GM19324 (cell line): ENCODE data around the gene NDNF.

ENCODE experiments used
- ATAC-seq: cut with Tn5 transposase; IDR thresholded peaks from one replicate; pipeline ENCODE4 v1.9.1; 2021; ENCODE audit warnings: mild to moderate bottlenecking, moderate library complexity; ENCODE audit not compliant: unreplicated experiment, low FRiP score

Gene NDNF, protein sequence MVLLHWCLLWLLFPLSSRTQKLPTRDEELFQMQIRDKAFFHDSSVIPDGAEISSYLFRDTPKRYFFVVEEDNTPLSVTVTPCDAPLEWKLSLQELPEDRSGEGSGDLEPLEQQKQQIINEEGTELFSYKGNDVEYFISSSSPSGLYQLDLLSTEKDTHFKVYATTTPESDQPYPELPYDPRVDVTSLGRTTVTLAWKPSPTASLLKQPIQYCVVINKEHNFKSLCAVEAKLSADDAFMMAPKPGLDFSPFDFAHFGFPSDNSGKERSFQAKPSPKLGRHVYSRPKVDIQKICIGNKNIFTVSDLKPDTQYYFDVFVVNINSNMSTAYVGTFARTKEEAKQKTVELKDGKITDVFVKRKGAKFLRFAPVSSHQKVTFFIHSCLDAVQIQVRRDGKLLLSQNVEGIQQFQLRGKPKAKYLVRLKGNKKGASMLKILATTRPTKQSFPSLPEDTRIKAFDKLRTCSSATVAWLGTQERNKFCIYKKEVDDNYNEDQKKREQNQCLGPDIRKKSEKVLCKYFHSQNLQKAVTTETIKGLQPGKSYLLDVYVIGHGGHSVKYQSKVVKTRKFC

DNA sequence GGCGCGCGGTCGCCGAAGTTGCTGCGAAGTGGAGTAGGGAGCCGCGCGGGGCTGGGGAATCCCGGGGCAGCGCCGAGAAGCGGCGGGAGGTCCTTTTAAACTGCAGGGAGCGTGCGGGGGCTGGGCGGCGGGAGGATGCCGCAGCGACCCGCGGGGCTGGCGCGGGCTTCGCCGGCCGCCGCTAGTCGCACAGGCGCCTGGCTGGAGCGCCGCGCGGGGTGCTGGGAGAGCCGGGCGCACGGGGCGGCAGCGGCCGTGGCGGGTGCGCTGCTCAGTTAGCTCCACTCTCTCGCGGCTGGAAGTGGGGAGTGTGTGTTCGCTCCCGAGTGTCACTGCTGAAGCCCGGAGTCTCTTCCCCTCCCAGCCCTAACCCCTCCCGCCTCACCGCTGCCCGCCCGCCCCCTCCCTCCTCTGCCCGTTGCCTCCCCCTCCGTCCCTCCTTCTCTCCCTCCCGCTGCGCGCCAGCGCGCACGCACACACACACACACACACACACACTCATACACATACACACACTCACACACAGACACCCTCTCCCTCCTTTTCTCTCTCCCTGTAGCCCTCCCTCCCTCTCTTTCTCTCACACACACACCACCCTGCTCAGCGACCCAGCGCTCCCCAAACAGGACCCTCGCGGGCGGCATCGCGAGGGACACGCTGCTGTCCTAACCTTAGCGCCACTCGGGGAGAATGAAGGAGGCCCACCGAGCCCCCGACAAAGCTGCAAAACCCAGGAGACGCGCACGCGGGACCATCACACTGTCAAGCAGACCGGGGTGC is at the start of gene NDNF:
NDNF (minus strand) TSS at position 312 of the 780 bp plus-strand sequence. CDS start 26,698 bp downstream, outside the sequence.
- ATAC-seq = no peak

DNA sequence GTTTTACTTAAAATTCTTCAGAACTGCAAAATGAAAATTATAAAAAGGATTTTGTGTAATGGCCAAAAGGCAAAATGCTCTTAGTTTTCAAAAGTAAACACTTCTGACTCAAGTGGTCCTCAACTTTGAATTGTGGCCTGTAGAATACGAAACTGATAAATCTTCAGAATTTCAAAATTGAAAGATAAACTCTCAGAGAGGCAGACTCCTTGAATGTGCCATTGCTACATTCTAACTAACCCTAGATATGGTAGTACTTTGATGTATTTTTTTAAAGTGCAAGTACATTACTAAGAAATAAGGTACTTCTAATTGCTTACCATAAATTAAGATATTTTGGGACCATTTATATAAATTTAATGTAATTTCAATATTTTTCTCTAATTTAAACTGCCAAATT is 47.4 kb upstream of the NDNF start:
- no peak for ATAC-seq

DNA sequence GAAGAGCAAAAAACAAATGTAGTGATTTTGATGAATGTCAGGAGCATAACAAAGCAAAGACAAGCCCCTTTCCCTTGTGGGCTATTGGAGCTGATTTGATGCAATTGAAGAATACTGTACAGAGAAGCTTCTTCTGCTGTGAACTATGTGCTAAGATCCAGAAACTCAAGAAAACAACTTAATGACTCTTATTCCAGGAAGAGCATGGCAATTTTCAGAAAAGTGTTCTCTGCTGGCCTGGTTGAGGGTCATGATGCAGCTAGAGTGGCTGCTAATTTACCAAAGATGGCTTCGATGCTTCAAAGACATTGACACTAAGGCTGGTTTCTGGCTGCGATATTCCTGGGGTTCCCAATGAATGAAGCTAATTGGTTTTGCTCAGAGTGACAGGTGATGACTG is 46.0 kb upstream of the NDNF start:
- no peak for ATAC-seq

DNA sequence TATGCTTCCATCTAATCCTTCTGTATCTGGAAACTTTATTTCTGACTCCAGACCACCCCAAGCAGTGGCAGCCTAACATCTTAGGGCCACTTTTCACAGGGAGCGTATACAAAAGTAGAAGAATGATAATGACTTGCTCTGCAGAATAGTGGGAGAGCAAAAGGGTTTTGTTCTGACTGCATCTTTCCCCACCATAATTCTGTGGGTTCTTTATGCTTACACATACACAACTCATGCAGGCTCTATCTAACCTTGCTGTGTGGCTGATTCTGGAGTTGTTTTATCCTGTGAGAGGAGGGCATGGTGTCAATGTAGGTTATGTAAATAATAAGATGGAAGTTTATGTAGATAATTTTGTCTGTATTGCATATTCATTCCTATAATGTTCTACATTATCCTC is 42.4 kb upstream of the NDNF start:
- no peak for ATAC-seq

DNA sequence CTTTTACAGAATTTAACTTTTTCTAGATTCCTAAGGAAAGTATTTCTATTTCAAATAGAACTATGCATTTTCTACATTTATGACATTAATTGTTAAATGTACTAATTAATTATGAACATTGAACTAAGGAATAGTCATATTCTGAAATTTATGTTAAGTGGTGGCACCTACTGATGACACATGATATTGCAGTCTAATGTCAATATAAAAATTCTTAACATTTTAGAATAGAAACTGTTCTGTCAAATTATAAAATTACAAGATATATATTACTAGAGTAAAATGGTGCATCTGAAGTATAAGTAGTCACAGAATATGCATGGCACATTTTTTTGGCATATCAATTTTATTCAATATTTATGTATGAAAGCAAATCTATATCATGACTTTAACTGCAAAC is 40.2 kb upstream of the NDNF start:
- no peak for ATAC-seq

DNA sequence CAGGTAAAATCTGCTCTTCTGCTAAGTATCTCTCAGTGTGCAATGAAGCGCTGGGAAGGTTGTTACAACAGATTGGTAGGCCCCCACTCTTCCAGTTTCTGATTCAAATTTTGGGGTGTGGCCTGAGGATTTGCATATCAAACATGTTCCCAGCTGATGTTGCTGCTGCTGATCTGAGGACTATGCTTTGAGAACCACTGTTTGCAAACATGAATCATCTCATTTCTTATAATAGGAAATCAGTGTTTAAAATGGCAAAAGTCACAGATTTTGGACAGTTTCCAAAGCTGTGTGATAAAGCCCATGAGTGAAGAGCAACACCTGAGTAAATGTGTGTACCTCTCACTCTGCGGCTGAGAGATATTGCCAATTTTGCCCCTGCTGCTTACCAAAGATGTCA is 36.2 kb upstream of the NDNF start:
- no peak for ATAC-seq

- ATAC-seq = no peak
Observed at GRCh38 chr4:121107507-121107906, 35.2 kb upstream of the NDNF start.

DNA sequence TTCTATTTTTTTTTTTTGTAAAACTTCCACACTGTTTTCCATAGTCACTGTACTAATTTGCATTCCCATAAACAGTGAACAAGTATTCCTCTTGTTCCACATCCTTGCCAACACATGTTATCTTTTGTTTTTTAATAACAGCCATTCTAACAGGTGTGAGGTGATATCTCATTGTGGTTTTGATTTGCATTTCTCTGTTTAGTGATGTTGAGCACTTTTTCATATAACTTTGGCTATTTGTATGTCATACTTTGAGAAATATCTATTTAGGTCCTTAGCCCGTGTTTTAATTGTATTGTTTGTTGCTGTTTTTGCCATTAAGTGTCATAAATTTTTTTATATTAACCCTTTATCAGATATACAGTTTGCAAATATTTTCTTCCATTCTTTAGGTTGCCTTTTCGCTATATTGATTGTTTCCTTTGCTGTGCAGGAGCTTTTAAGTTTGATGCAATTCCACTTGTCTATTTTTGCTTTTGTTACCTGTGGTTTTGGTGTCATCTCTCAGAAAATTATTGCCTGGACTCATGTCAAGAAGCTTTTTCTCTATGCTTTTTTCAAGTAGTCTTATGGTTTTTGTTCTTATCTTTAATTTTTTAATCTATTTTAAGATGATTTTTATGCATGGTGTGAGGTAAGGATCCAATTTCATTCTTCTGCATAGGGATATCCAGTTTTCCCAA is 27.9 kb upstream of the NDNF start:
- ATAC-seq = peak; percentile 54

DNA sequence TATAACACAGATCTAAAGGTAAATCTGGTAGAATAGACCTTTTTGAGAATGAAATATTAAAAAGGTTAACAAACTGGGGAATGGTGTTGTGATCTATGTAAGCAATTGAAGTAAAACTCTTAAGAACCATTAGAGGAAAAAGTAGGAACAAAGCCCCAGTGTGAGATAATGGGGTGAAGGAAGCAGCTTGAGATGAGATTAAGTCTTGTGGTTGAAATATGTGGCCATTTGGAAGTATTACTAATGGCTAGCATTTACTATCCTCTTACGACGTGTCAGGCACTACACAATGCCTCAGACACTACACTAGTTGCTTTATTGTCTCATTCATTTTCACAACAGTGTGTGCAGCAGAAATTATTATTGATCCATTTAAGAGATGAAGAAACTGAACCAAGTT is 25.9 kb upstream of the NDNF start:
- ATAC-seq = no peak

DNA sequence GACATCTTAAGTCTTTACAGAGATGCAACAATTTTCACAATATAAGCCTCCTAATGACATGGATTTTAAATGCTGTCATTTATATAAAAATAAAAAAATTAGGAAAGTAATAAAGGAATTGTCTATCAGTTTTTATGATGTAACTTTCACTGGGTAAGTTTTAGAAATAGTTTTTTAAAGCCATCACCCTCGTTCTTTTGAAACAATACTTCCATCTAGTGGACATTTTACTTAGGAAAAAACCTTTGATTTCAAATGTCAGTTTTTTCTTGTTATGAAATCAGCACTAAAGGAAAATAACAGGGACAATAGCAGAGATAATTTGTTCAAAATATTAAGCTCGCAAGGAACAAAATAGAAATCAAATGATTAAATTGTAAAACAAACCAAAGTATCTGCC is 24.3 kb upstream of the NDNF start:
- no peak for ATAC-seq

DNA sequence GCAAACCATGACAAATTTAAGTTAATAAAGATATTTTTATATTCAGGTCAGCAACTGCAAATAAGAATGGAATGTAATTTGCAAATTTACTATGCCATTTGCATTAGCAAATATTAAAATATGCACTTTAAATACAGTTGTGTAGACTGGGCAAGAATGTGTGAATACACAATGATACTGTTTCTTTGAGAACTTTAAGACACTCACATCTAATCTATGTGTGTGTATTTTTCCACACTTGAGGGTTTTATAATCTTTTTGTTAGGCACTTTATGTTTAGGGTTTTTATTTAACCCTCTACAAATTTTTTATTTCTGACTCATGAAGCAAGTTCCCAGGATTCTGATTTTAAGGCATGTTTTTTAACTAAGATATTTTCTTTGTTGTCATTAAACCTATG is 23.9 kb upstream of the NDNF start:
- ATAC-seq = no peak

DNA sequence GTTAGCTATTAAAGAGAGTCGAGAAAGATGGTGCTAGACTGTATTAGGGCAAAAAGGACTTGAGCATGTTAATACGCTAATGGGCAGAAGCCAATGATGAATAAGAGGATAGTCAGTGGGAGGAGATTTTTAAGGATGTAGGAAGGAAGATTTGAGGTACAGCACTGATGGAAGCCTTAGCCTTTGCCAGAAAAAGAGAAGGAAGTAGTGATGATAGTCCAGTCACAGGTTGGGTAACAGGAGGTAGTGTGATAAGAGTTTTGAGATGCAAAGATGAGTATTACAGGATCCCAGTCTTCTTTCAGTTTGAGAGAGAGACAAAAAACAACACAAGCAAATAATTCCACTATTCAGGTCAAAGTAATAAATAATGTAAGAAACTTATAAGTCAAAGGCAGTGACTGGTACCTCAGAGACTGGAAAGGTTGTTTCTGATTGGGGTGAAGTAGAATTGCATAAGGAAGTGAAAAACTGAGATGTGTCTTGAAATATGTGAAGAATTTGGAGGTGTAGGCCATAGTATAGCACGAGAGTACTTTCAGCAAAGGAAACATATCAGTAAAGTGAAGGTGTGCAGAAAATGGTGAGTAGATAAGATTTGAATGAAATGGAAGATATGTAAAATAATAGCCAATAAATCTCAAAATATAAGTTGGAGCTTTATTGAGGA is 22.1 kb upstream of the NDNF start:
- ATAC-seq = no peak

DNA sequence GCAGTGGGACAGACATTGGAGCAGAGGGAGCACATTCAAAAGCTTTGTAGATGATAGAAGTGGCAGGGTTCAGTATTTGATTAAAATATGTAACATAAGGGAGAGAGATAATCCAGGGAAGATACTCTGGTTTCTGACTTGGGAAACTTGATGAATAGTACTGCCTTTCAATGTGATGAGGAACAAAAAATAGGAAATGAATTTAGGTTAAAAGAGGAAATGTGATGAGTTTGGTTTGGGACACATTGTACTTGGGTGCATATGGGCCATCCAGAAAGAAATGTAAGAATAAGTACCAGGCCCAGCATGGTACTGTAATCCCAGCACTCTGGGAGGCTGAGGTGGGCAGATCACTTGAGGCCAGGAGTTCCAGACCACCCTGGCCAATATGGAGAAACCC is 20.9 kb upstream of the NDNF start:
- ATAC-seq = no peak

DNA sequence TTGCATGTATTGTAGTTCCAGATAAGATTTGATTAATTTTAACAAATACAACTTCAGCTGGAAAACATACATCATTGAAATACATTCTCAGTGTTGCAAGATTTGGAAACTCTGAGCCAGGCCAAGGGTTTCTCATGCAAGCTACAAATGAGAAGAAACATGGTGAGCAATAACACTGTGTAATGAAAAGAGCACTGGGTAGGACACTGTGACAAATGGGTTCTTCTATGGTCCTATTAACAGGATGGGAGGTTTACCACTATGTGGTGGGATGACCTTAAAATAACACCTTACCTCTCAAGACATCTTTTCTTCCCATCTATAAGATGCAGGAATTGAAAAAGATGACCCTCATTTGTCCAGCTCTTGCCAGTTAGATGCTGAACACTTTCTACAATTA is 19.6 kb upstream of the NDNF start:
- ATAC-seq = no peak

DNA sequence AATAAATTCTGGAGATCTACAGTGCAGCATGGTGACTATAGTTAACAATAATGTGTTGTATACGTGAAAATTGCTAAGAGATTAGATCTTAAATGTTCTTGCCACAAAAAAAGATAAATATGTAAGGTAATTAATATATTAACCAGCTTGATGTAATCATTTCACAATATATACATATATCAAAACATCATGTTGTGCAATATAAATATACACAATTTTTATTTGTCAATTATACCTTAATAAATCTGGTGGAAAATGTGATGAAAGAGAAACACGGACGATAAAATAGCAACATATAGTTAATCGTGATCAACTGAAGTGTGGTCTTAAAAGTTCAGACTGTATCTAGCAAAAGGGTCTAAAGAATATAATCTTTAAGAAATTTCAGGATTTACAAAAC is 16.5 kb upstream of the NDNF start:
- no peak for ATAC-seq

DNA sequence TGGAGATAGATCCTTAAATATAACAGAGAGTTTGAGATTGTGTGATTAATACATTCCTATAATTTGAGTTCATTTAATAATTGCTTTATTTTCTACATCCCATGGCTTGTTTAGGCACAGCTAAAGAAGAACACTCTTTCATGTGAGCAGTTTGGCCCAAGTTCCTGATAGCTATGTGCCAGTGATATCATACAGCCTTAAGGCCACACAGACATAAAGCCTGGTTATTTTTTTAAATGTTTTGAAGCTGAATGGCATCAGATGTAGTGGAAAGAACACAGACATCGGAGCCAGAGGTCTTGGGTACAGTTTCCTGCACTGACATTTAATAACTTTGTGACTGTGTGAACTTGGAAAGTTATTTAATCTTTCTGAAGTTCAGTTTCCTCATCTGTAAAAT is 7.0 kb upstream of the NDNF start:
- no peak for ATAC-seq

DNA sequence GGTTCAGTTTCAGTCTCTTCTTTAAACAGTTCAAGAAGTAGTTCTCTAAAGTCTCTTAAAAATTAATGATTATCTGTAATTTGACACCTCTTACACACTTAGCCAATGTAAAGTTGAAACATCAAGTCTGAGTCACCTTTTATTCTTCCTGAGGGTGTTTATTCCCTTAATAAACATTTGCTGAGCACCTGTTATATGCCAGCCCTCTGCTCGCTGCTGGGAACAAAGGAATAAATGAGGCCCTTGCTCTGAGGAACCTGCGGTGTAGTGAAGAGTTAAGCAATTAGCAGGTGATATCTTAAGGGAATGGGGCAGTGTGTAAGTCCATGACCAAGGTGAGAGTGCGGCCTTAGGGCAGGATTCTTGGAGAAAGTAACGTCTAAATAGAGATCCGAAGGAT is 5.2 kb upstream of the NDNF start:
- no peak for ATAC-seq

- no peak for ATAC-seq
Observed at GRCh38 chr4:121076416-121076815, 4.1 kb upstream of the NDNF start.

DNA sequence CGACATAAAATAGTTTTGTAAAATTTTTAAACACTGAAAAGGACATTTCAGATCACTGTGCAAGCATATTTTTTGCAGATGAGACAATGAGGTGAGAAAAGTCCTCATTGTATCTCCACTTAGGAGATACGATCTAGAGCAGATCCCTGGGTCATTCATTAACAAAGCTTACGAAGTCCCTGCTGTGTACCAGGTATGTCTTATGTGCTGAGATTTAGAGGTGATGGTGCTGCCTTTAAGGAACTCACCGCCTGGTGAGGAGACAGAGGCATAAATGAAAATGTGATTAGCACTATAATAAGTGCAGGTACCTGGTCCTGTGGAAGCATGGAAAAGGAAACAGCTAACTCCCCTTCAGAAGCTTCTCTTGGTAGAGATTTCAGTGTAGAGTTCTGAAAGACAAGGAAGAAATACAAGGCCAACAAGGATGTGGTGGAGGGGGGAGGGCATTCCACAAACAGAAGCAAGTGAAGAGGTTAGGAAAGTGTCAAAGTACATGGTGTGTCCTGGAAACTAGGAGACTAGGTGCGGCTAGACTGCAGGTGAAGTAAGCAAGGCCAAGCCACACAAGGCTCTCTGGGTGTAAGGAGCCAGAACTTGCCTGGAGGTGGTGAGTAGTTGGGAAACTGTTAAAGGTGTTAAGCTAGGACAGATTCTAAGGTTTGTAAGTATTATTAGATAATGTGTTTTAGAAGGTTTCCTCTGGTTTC is 1.5 kb upstream of the NDNF start:
- ATAC-seq = no peak

- no peak for ATAC-seq
Observed at GRCh38 chr4:121073004-121073435, 685 bp upstream of the NDNF start.
